Urothelium cell line (cell line): ENCODE results near the gene F2RL1.
"Not testable (repeated sequence)": the region's sequence is repeated elsewhere in the genome, so short reads cannot be mapped to it uniquely, and the experiment has no call there.

Source experiments
- DNase-seq: peaks from one replicate; pipeline ENCODE4 v3.0.0; 2011; ENCODE audit warnings: low spot score, mixed read lengths
- FAIRE-seq: peaks from 2 replicates; lab custom pipeline; 2011; peaks lifted over from hg19 to GRCh38; lab: Jason Lieb, UNC

The F2RL1 gene

GRCh38 chr5:76818844-76819831 lies at the start of gene F2RL1:
Gene F2RL1, plus strand, starts transcription at chr5:76819030. Its CDS starts 153 bp downstream, at chr5:76819183.
- no peak for FAIRE-seq
- no peak for DNase-seq

- FAIRE-seq, DNase-seq: not testable (repeated sequence)
These were observed 47.8 kb upstream of the F2RL1 start for GRCh38 chr5:76771041-76771440.

GRCh38 chr5:76771705-76772405 lies 47.0 kb upstream of the F2RL1 start:
- no peak for DNase-seq
- no peak for FAIRE-seq

- FAIRE-seq (no peak), DNase-seq (no peak)
These were observed 42.9 kb upstream of the F2RL1 start for GRCh38 chr5:76775921-76776320.

- FAIRE-seq: no peak
- no peak for DNase-seq
These were observed 42.4 kb upstream of the F2RL1 start for GRCh38 chr5:76776391-76776790.

GRCh38 chr5:76780616-76781015 lies 38.2 kb upstream of the F2RL1 start:
- DNase-seq, FAIRE-seq: not testable (repeated sequence)

- DNase-seq (no peak), FAIRE-seq (no peak)
These were observed 37.1 kb upstream of the F2RL1 start for GRCh38 chr5:76781775-76782174.

GRCh38 chr5:76782444-76782843 lies 36.4 kb upstream of the F2RL1 start:
- DNase-seq: no peak

GRCh38 chr5:76787237-76787636 lies 31.6 kb upstream of the F2RL1 start:
- FAIRE-seq: no peak
- peak; percentile 63 for DNase-seq

More at GRCh38 chr5:76782444-76782843, 36.4 kb upstream of the F2RL1 start:
- no peak for FAIRE-seq

- DNase-seq (no peak), FAIRE-seq (no peak)
These were observed 30.5 kb upstream of the F2RL1 start for GRCh38 chr5:76788362-76788761.

GRCh38 chr5:76789275-76789674 lies 29.6 kb upstream of the F2RL1 start:
- not testable (repeated sequence) for DNase-seq, FAIRE-seq

- FAIRE-seq: no peak
- DNase-seq: no peak
These were observed 28.7 kb upstream of the F2RL1 start for GRCh38 chr5:76789991-76790581.

- FAIRE-seq (no peak), DNase-seq (peak; percentile 62)
These were observed 28.1 kb upstream of the F2RL1 start for GRCh38 chr5:76790632-76791290.

GRCh38 chr5:76791461-76791860 lies 27.4 kb upstream of the F2RL1 start:
- DNase-seq: no peak
- no peak for FAIRE-seq

- DNase-seq: peak; percentile 61
- no peak for FAIRE-seq
These were observed 24.0 kb upstream of the F2RL1 start for GRCh38 chr5:76794871-76795270.

GRCh38 chr5:76799588-76799987 lies 19.2 kb upstream of the F2RL1 start:
- DNase-seq (no peak), FAIRE-seq (no peak)

GRCh38 chr5:76800579-76800978 lies 18.3 kb upstream of the F2RL1 start:
- no peak for FAIRE-seq
- DNase-seq: no peak

- no peak for DNase-seq
- FAIRE-seq: no peak
These were observed 17.5 kb upstream of the F2RL1 start for GRCh38 chr5:76801159-76801802.

- no peak for FAIRE-seq
These were observed 17.0 kb upstream of the F2RL1 start for GRCh38 chr5:76801803-76802195.

GRCh38 chr5:76804266-76804665 lies 14.6 kb upstream of the F2RL1 start:
- FAIRE-seq (no peak), DNase-seq (no peak)

More at GRCh38 chr5:76801803-76802195, 17.0 kb upstream of the F2RL1 start:
- no peak for DNase-seq
